Sigmoid colon (tissue), 4 donors: ENCODE results near the gene RUNX1.

Source experiments
- POLR2A ChIP-seq, 2 donors: fragments of 450-650 bp; IDR thresholded peaks; one replicate each; pipeline ENCODE4 v1.6.1; 2016; ENCODE audit warnings: antibody characterized with exemption in 2 of 2, mild to moderate bottlenecking in 2 of 2, moderate library complexity in 2 of 2
- POLR2AphosphoS5 ChIP-seq, 4 donors: sonication (generic); formaldehyde crosslinking; IDR thresholded peaks; one replicate each; pipeline ENCODE4 v1.6.1; 2017; ENCODE audit warnings: antibody characterized with exemption in 4 of 4
- TF ChIP-seq, protein P1 (sequence below), 4 experiments: fragments of 450-650 bp in 3 of 4; fragments of 200-600 bp in 1 of 4; IDR thresholded peaks; one replicate each; pipeline ENCODE4 v1.5.1; 2016 to 2019; ENCODE audit warnings: antibody characterized with exemption in 4 of 4, mild to moderate bottlenecking in 3 of 4, moderate library complexity in 2 of 4

DNA sequence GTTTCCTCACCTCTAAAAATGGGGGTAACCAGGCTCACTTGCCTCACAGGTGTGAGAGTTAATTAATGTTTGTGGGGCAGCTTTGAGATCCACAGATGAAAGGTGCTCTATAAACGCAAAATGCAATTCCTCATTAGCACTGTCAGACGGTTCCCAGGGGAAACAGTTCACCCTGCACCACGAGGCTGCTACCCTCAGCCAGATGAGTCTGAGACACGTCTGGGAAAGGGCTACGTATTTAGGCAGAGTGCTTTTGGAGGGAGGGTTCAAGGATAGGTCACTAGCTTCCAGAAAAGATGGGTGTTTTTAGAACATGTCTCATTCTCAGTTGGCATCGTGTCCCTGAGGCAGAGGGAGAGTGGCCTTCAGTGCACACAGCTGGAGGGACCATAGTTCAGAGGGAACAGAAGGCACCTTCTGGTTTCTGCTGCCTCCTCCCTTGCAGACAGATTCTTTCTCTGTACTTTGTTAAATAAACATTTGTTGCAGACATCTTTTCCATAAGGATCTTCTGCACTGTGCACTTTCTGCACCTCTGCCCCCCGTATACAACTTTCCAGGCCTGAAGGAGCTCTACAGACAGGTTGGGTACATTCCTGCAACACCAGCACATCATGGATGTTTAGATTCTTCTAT lies 240.4 kb downstream of the RUNX1 start:
- TF ChIP-seq POLR2AphosphoS5 (IDR thresholded peaks at IDR 0.05) (no peak), POLR2A (IDR thresholded peaks at IDR 0.05) (no peak)
- TF ChIP-seq, protein P1, sequence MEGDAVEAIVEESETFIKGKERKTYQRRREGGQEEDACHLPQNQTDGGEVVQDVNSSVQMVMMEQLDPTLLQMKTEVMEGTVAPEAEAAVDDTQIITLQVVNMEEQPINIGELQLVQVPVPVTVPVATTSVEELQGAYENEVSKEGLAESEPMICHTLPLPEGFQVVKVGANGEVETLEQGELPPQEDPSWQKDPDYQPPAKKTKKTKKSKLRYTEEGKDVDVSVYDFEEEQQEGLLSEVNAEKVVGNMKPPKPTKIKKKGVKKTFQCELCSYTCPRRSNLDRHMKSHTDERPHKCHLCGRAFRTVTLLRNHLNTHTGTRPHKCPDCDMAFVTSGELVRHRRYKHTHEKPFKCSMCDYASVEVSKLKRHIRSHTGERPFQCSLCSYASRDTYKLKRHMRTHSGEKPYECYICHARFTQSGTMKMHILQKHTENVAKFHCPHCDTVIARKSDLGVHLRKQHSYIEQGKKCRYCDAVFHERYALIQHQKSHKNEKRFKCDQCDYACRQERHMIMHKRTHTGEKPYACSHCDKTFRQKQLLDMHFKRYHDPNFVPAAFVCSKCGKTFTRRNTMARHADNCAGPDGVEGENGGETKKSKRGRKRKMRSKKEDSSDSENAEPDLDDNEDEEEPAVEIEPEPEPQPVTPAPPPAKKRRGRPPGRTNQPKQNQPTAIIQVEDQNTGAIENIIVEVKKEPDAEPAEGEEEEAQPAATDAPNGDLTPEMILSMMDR (IDR thresholded peaks at IDR 0.05): no peak
